ENCODE results near the gene TUSC2.

TUSC2 gene

GRCh38 chr3:50279255-50280016, 48.6 kb downstream of the TUSC2 start:
- Histone ChIP-seq H3K27ac (no peak overlapping the region), H3K4me3 (no peak overlapping the region), H3K36me3 (ENCODE audit: insufficient read depth, low read length) (no peaks in the 10 kb centered on the region), H3K9me3 (ENCODE audit: low read depth, low read length) (no peaks in the 10 kb centered on the region), H3K9ac (ENCODE audit: insufficient read length) (no peak overlapping the region)
- TF ChIP-seq POLR2AphosphoS5 (IDR thresholded peaks at IDR 0.05; ENCODE audit: borderline replicate concordance, low read depth, low read length) (no peak), EZH2 (IDR thresholded peaks at IDR 0.05) (no peak), FOXP2 (optimal IDR thresholded peaks at IDR 0.05; ENCODE audit: control extremely low read depth, extremely low read length, insufficient read depth) (no peak)
- DNase-seq (ENCODE audit: low read depth, low spot score), result no peak

GRCh38 chr3:50278880-50279224, 49.2 kb downstream of the TUSC2 start, which contains the start of gene LSMEM2:
LSMEM2 (plus strand) TSS chr3:50279087; CDS start chr3:50279114, 27 bp downstream.
- Histone ChIP-seq H3K27ac (no peak within 1 kb of the TSS), H3K9ac (ENCODE audit: insufficient read length) (no peak within 1 kb of the TSS), H3K4me3 (no peak within 1 kb of the TSS), H3K9me3 (ENCODE audit: low read depth, low read length) (no peaks in the 10 kb centered on the region), H3K36me3 (ENCODE audit: insufficient read depth, low read length) (no peaks in the 10 kb centered on the region)
- TF ChIP-seq POLR2AphosphoS5 (IDR thresholded peaks at IDR 0.05; ENCODE audit: borderline replicate concordance, low read depth, low read length) (no peak), EZH2 (IDR thresholded peaks at IDR 0.05) (no peak), FOXP2 (optimal IDR thresholded peaks at IDR 0.05; ENCODE audit: control extremely low read depth, extremely low read length, insufficient read depth) (no peak)
- DNase-seq (ENCODE audit: low read depth, low spot score), result no peak

GRCh38 chr3:50278123-50278879, 49.7 kb downstream of the TUSC2 start:
- Histone ChIP-seq H3K27ac (no peak overlapping the region), H3K9ac (ENCODE audit: insufficient read length) (no peak overlapping the region), H3K36me3 (ENCODE audit: insufficient read depth, low read length) (no peaks in the 10 kb centered on the region), H3K9me3 (ENCODE audit: low read depth, low read length) (no peaks in the 10 kb centered on the region), H3K4me3 (no peak overlapping the region)
- DNase-seq (ENCODE audit: low read depth, low spot score), result no peak
- TF ChIP-seq EZH2 (IDR thresholded peaks at IDR 0.05) (no peak), FOXP2 (optimal IDR thresholded peaks at IDR 0.05; ENCODE audit: control extremely low read depth, extremely low read length, insufficient read depth) (no peak), POLR2AphosphoS5 (IDR thresholded peaks at IDR 0.05; ENCODE audit: borderline replicate concordance, low read depth, low read length) (no peak)

DNA sequence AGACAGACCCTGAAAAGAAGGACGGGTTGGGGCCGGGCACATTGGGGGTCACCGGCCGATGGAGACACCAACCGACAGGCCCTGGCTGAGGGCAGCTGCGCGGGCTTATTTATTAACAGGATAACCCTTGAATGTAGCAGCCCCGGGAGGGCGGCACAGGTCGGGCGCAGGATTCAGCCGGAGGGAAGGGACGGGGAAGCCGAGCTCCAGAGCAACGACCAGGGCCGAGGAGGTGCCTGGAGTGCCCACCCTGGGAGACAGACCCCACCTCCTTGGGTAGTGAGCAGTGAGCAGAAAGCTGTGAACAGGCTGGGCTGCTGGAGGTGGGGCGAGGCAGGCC, 51.3 kb downstream of the TUSC2 start:
- Histone ChIP-seq H3K4me3 (no peak overlapping the region), H3K9ac (ENCODE audit: insufficient read length) (no peak overlapping the region), H3K9me3 (ENCODE audit: low read depth, low read length) (no peaks in the 10 kb centered on the region), H3K36me3 (ENCODE audit: insufficient read depth, low read length) (no peaks in the 10 kb centered on the region), H3K27ac (no peak overlapping the region)
- TF ChIP-seq POLR2AphosphoS5 (IDR thresholded peaks at IDR 0.05; ENCODE audit: borderline replicate concordance, low read depth, low read length), result no peak
- no peak for TF ChIP-seq EZH2 (IDR thresholded peaks at IDR 0.05)
- no peak for TF ChIP-seq FOXP2 (optimal IDR thresholded peaks at IDR 0.05; ENCODE audit: control extremely low read depth, extremely low read length, insufficient read depth)
- DNase-seq (ENCODE audit: low read depth, low spot score), result no peak

GRCh38 chr3:50275996-50276761, 51.8 kb downstream of the TUSC2 start:
- Histone ChIP-seq H3K36me3 (ENCODE audit: insufficient read depth, low read length) (no peaks in the 10 kb centered on the region), H3K9me3 (ENCODE audit: low read depth, low read length) (no peaks in the 10 kb centered on the region), H3K27ac (no peak overlapping the region), H3K9ac (ENCODE audit: insufficient read length) (no peak overlapping the region), H3K4me3 (no peak overlapping the region)
- TF ChIP-seq POLR2AphosphoS5 (IDR thresholded peaks at IDR 0.05; ENCODE audit: borderline replicate concordance, low read depth, low read length) (no peak), FOXP2 (optimal IDR thresholded peaks at IDR 0.05; ENCODE audit: control extremely low read depth, extremely low read length, insufficient read depth) (no peak), EZH2 (IDR thresholded peaks at IDR 0.05) (no peak)
- no peak for DNase-seq (ENCODE audit: low read depth, low spot score)

DNA sequence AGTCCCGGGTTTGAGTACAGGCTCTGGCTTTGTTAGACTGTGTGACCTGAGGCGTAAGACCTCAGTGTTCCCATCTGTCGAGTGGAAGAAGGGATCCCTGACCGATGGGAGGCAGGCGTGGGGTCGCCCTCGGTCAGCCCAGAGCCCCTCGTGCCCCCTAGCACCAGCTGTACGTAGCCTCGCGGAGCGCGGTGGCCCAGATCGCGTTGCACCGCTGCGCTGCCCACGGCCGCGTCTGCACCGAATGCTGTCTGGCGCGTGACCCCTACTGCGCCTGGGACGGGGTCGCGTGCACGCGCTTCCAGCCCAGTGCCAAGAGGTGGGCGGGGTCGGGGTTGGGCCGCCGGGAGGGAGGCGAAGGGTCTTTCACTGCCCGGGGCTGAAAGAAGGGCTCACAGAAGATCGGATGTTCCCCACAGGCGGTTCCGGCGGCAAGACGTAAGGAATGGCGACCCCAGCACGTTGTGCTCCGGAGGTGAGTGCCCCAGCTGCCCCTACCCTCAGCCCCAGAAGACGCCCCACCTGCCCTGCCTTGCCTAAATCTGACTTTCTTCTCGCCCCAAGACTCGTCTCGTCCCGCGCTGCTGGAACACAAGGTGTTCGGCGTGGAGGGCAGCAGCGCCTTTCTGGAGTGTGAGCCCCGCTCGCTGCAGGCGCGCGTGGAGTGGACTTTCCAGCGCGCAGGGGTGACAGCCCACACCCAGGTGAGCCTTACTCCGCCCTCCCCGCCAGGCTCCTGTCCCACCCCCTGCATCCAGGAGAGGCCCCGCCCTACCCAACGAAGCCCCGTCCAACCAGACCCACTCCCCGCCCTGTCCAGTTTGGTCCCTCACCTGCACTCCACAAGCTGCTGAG, 52.7 kb downstream of the TUSC2 start:
- Histone ChIP-seq H3K4me3 (no peak overlapping the region), H3K27ac (no peak overlapping the region), H3K9ac (ENCODE audit: insufficient read length) (no peak overlapping the region), H3K9me3 (ENCODE audit: low read depth, low read length) (no peaks in the 10 kb centered on the region), H3K36me3 (ENCODE audit: insufficient read depth, low read length) (no peaks in the 10 kb centered on the region)
- no peak for DNase-seq (ENCODE audit: low read depth, low spot score)
- TF ChIP-seq FOXP2 (optimal IDR thresholded peaks at IDR 0.05; ENCODE audit: control extremely low read depth, extremely low read length, insufficient read depth) (no peak), EZH2 (IDR thresholded peaks at IDR 0.05) (no peak), POLR2AphosphoS5 (IDR thresholded peaks at IDR 0.05; ENCODE audit: borderline replicate concordance, low read depth, low read length) (no peak)
